Stimulated activated CD4-positive, alpha-beta T cell treated with anti-CD3 and anti-CD28 coated beads, Interleukin-2, amount 100 ng/mL, for 4 hours (primary cell): ENCODE results near the gene NABP2.

Experiments
- DNase-seq: peaks from one replicate; pipeline ENCODE4 v3.0.0-alpha.2; 2020; ENCODE audit warnings: low read depth

NABP2 gene

DNA sequence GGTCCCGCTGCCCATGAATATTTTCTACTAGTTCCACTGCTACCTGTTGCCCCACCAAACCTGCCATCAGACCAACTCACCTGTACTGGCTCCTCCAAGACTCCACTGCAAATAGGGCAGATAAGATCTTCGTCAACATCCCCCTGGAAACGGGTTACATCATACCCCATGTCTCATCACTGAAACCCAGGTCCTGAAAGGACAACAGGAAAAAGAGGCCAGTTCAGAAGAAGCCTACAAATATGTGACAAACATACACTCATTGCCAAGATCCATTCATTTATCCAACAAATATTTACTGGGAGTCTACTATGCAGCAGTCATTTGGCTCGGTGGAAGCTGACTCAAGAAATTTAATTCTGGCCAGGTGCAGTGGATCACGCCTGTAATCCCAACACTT, 10.3 kb upstream of the NABP2 start:
- no peak for DNase-seq

DNA sequence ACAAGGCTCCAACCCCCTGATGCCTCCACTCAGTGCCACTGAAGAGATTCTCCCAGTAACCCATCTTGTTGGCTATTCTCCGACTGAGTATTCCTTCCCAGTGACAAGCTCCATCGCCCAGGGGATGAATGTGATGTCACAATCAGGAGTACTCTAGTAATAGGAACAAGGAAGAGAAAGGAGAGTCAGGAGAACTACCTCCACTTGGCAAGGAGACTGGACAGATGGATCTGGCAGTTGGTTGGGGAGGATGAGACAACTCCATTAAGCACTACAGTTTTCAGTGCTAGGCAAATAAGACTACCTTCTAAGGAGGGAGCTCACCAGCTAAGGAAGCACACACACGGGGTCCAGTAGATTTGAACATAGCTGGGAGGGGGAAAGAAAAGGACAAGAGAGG, 7.7 kb upstream of the NABP2 start:
- DNase-seq, result no peak

GRCh38 chr12:56219840-56220239, 4.3 kb upstream of the NABP2 start:
- no peak for DNase-seq

DNA sequence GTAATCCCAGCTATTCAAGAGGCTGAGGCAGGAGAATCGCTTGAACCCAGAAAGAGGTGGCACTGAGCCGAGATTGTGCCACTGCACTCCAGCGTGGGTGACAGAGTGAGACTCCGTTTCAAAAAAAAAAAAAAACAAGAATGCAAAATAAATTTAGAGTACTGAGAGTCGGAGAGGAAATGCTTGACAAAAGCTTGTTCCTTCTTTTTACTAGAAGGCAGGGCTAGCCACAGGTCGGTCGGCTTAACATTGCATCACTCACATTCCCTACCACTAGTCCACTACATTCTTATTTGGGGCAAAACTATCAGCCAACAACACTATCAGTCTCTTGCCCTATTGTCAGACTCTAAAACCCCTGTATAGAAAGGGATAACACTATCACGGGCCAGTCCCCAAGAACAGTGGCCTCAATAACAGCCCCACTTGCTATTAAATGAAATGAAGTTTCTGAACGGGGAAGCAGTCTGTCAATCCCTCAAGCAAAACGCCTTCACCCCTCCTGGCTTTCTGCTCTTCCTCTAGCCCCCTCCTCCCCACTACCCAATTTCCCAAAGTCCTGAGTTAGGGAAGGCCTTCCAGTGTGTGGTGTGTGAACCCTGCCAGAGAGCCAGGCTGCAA, 3.4 kb upstream of the NABP2 start:
- no peak for DNase-seq

- DNase-seq, result no peak
Measured at GRCh38 chr12:56221232-56221756, 2.8 kb upstream of the NABP2 start.

GRCh38 chr12:56221757-56222530, 2.2 kb upstream of the NABP2 start, which contains the start of gene RNF41:
RNF41 (minus strand) TSS chr12:56221922; CDS start chr12:56214047, 7,875 bp downstream.
- peak; percentile 86 for DNase-seq

- no peak for DNase-seq
Measured at GRCh38 chr12:56222531-56222895, 1.6 kb upstream of the NABP2 start.

DNA sequence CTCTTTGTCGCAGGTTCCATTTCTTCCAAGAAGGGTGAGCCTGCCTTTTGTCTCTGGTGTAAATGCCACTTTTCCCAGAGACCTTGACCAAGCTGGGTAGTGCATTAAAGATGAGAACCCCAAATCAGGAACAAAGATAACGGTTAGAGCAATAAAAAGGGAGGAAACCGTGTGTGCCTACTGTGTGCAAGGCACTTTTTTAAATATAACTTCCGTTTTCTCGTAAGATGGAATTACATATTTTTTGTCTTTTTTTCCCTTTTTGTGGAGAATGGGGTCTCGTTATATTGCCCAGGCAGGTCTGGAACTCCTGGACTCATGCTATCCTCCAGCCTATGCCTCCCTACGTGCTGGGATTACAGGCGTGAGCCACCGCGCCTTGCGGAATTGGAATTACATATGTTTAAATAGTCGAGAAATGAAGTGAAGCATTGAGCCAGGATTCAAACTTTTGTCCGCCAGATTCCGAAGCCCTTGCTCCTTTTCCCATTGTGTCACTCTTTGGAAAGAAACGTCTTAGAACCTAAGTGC, 506 bp upstream of the NABP2 start:
- DNase-seq, result no peak

DNA sequence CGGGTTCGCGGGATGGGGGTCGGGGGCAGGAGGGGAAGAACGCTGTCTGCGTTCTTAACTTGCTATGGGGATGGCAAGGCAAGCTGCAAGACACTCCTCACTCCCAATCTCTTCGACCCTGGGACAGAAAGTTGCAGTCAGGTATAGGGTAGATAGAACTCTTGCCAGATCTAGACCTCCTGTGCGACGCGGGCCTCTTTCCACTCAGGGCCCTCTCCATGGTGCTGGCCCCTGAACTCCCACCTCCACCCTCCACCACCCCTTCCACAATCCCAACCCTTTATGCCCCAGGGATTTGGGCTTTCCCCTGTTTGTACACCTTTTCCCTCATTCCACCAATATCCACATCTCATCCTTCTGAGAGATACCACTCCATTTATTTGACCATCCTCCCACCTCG, 812 bp downstream of the NABP2 start:
- DNase-seq, result no peak

GRCh38 chr12:56229082-56229481, 4.9 kb downstream of the NABP2 start:
- no peak for DNase-seq

GRCh38 chr12:56229916-56230431, 5.8 kb downstream of the NABP2 start, which contains the start of gene SLC39A5:
SLC39A5 (plus strand) TSS chr12:56230051; CDS start chr12:56231275, 1,224 bp downstream.
- no peak for DNase-seq

DNA sequence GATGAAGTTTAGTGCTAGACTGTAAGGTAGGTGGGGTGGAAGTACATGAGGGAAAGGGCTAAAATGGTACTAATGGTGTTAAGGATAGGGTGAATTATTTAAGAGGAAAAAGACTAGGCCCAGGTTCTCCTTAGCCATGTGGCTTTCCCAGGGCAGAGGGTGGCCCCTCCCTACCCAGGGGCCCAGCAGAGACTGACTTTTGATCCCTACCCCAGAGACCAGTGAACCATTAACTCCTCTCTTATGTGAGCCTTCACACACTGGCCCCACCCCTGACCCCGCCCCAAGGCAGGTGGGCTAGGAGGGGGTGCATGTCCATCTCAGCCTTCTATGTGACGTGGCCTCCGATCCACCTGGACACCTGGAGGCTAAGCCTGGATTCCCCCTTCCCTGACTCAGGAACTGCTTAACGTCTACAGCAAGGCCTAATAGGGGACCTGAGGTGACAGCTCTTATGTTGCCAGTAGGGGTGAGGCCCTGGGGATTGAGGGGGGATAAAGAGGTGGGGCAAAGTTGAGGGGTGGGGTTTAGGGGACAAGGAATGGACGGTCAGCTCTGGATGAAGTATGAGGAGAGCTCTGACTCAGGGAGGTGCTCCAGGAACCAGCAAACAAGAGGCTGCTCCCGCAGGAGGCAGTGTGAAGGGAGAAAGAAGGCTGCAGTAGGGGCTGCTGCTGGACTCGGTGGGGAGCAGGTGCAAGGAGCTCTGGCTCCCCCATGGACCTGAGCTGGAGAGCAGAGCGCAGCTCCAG, 6.5 kb downstream of the NABP2 start:
- no peak for DNase-seq

DNA sequence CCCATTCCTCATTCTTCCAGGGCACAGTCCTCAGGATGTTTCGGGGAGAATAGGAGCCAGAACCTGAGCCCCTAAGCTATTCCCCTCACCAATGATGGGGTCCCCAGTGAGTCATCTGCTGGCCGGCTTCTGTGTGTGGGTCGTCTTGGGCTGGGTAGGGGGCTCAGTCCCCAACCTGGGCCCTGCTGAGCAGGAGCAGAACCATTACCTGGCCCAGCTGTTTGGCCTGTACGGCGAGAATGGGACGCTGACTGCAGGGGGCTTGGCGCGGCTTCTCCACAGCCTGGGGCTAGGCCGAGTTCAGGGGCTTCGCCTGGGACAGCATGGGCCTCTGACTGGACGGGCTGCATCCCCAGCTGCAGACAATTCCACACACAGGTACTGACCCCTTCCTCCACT, 7.0 kb downstream of the NABP2 start:
- DNase-seq, result no peak

DNA sequence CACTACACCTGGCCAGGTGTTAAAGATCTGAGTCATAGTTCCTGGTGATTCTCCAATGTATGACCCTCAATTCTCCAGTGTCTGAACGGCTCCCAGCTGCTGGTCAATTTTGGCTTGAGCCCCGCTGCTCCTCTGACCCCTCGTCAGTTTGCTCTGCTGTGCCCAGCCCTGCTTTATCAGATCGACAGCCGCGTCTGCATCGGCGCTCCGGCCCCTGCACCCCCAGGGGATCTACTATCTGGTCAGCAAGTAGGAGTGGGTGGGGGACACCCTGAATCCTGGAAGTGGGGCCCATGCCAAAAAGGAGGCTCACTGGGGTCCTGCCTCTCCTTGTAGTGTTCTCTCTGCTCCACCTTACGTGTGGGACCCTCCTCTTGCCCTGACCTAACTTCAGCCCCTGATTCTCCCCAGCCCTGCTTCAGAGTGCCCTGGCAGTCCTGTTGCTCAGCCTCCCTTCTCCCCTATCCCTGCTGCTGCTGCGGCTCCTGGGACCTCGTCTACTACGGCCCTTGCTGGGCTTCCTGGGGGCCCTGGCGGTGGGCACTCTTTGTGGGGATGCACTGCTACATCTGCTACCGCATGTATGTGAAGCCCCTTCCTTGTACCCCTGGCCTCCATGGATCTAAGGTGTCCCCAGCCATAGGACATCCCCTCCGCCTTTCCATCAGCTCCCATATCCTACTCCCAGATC, 10.7 kb downstream of the NABP2 start:
- DNase-seq, result no peak

DNA sequence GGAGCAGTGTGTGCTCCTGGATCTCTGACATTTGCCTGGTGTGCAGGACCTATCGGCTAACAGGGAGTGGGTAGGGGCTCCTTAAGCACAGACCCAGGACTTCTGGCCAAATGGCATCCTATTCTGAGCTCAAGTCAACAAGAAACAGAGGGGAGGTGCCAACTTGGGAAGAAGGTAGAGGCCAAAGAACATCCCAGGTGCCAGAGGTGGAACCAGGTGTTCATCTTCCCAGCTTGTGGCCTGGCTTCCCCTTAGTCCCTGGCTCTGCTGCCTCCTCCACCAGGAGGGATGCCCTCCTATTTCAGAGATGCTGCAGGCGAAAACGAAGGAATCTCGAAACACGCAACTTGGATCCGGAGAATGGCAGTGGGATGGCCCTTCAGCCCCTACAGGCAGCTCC, 11.9 kb downstream of the NABP2 start:
- DNase-seq, result no peak

DNA sequence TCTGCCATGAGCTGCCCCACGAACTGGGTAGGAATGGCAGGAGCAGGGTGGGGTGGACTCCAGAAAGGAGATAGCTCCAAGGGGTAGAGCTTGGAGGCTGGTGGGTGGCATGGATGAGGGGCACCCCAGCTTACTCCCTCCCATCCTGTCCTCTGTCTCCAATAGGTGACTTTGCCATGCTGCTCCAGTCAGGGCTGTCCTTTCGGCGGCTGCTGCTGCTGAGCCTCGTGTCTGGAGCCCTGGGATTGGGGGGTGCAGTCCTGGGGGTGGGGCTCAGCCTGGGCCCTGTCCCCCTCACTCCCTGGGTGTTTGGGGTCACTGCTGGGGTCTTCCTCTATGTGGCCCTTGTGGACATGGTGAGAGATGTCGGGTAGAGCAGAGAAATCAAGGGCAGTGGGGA, 12.8 kb downstream of the NABP2 start:
- DNase-seq, result no peak

DNA sequence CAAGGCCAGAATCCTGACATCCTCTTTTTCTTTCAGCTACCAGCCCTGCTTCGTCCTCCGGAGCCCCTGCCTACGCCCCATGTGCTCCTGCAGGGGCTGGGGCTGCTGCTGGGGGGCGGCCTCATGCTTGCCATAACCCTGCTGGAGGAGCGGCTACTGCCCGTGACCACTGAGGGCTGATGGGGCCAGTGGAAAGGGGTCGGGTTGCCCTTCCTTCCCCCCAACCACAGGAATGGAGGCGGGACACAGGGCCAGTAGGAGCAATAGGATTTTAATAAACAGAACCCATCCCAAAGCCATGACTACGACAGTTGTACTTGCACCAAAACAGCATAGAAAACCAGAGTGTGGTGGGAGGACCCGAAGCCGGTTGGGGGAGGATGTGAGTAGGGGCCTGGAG, 13.4 kb downstream of the NABP2 start:
- no peak for DNase-seq

- DNase-seq, result no peak
Measured at GRCh38 chr12:56241424-56242303, 17.5 kb downstream of the NABP2 start.

GRCh38 chr12:56242986-56243385, 18.8 kb downstream of the NABP2 start:
- no peak for DNase-seq

- DNase-seq, result no peak
Measured at GRCh38 chr12:56243731-56244181, 19.6 kb downstream of the NABP2 start.

- DNase-seq, result no peak
Measured at GRCh38 chr12:56244494-56244893, 20.4 kb downstream of the NABP2 start.
